ENCODE results near the gene TBC1D22A. TPM values are rescaled to one million over a fixed set of nuclear protein-coding genes. Genes with fewer than 3 reads are reported as not detected.

Gene TBC1D22A
- total RNA-seq, 4 donors from 2014 or later: 16.2 to 22.2 (median 17.8) TPM

DNA sequence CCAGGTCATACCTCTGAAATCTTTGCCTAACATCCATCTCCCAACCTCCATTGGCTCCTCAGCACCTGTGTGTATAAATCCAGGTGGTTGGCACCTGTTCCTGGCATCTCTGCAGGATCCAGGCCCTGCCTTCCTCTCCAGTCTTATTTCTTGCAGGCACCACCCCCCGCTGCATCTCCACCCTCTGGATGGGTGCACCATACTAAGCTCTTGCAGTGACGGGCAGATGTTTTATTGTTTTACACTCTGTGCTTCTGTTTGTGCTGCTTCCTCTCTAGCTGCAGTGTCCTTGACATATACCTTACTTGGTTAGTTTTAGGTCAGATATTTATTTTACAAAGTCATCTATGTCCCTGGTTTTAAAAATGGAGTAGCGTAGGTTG lies 102.6 kb downstream of the TBC1D22A start:
- no peak overlapping the region for H3K27ac ChIP-seq
- H3K9me3 ChIP-seq: peaks cover 0 to 1% (median 0%) of the 10 kb centered on the region in 3 donors
- H3K4me3 ChIP-seq: no peak overlapping the region
- no peak for ATAC-seq
- 81 to 100% methylated on average over 3 of the region's 3 CpGs for WGBS, 2 donors (ENCODE audit: low coverage in 1 of 2)
- H3K4me1 ChIP-seq: no peaks in the 10 kb centered on the region
- TF ChIP-seq EP300 (IDR thresholded peaks at IDR 0.05) (no peak), POLR2AphosphoS5 (IDR thresholded peaks at IDR 0.05) (no peak), POLR2A (IDR thresholded peaks at IDR 0.05) (no peak)
- TF ChIP-seq, protein P1, sequence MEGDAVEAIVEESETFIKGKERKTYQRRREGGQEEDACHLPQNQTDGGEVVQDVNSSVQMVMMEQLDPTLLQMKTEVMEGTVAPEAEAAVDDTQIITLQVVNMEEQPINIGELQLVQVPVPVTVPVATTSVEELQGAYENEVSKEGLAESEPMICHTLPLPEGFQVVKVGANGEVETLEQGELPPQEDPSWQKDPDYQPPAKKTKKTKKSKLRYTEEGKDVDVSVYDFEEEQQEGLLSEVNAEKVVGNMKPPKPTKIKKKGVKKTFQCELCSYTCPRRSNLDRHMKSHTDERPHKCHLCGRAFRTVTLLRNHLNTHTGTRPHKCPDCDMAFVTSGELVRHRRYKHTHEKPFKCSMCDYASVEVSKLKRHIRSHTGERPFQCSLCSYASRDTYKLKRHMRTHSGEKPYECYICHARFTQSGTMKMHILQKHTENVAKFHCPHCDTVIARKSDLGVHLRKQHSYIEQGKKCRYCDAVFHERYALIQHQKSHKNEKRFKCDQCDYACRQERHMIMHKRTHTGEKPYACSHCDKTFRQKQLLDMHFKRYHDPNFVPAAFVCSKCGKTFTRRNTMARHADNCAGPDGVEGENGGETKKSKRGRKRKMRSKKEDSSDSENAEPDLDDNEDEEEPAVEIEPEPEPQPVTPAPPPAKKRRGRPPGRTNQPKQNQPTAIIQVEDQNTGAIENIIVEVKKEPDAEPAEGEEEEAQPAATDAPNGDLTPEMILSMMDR (IDR thresholded peaks at IDR 0.05): no peak
- H3K36me3 ChIP-seq: peaks cover 0 to 10% of the 10 kb centered on the region in 2 donors
- H3K27me3 ChIP-seq: no peaks in the 10 kb centered on the region

DNA sequence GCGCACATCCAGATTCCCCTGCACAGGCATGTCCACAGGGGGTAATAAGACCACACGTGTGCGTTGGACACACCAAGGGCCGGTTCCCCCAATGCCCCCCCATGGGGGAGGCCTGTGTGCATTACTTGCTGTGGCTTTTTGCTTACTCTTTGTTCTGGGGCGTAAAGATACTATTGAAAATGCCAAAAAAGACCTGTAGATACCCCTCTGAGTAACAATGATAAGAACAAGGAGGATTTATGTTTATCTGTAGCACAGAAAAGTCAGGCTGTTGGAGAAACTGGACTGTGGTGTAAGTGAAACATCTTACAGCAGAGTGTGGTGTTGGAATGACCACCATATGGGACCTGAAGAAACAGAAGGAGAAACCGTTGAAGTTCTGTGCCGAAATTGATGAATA lies 103.2 kb downstream of the TBC1D22A start:
- Histone ChIP-seq H3K27me3 (no peaks in the 10 kb centered on the region), H3K36me3 (peaks cover 0 to 16% of the 10 kb centered on the region in 2 donors), H3K27ac (no peak overlapping the region), H3K4me1 (no peaks in the 10 kb centered on the region), H3K4me3 (no peak overlapping the region), H3K9me3 (peaks cover 0 to 7% (median 0%) of the 10 kb centered on the region in 3 donors)
- TF ChIP-seq POLR2AphosphoS5 (IDR thresholded peaks at IDR 0.05) (no peak), EP300 (IDR thresholded peaks at IDR 0.05) (no peak), POLR2A (IDR thresholded peaks at IDR 0.05) (no peak)
- TF ChIP-seq, protein P1 (IDR thresholded peaks at IDR 0.05): no peak
- no peak for ATAC-seq
- 91 to 95% methylated on average over 6 to 7 of the region's 7 CpGs for WGBS, 2 donors (ENCODE audit: low coverage in 1 of 2)

DNA sequence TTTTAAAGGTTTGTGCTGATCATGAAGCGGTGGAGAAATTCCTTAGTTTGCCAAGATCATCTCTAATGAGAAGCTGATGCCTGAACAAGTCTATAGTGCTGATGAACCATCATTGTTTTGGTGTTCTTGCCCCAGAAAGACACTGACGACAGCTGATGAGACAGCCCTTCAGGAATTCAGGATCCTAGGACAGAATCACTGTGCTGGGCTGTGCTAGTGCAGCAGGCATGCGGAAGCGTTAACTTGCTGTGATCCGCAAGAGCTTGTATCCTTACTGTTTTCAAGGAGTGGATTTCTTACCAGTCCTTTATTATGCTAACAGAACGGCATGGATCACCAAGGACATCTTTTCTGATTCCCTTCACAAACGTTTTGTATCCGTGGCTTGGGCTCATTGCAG lies 104.1 kb downstream of the TBC1D22A start:
- TF ChIP-seq POLR2A (IDR thresholded peaks at IDR 0.05): no peak
- no peak for TF ChIP-seq EP300 (IDR thresholded peaks at IDR 0.05)
- TF ChIP-seq, protein P1 (IDR thresholded peaks at IDR 0.05): no peak
- TF ChIP-seq POLR2AphosphoS5 (IDR thresholded peaks at IDR 0.05): no peak
- no peak overlapping the region for H3K27ac ChIP-seq
- H3K9me3 ChIP-seq: peaks cover 0 to 17% (median 1%) of the 10 kb centered on the region in 3 donors
- no peak for ATAC-seq
- 80 to 94% methylated on average over 8 of the region's 8 CpGs for WGBS, 2 donors (ENCODE audit: low coverage in 1 of 2)
- H3K27me3 ChIP-seq: no peaks in the 10 kb centered on the region
- no peak overlapping the region for H3K4me3 ChIP-seq
- no peaks in the 10 kb centered on the region for H3K4me1 ChIP-seq
- peaks cover 0 to 22% of the 10 kb centered on the region in 2 donors for H3K36me3 ChIP-seq

DNA sequence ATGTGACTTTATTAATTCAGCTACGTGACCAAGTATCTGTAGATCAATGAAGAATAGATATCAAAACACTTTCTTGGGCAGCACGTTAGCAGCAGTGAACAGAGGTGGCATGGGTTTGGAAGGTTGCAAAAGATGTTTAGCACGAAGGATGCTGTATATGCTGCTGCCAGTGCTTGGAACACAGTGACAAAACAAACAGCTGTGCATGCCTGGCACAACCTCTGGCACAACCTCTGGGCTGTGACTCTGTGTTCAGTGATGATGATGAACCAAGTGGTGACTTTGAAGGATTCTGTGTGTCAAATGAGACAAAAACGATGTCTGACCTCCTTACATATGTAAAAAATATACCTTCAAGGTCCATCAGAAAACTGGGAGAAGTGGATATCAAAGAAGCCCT lies 104.7 kb downstream of the TBC1D22A start:
- Histone ChIP-seq H3K27me3 (no peaks in the 10 kb centered on the region), H3K9me3 (peaks cover 0 to 22% (median 2%) of the 10 kb centered on the region in 3 donors), H3K4me1 (no peaks in the 10 kb centered on the region), H3K36me3 (peaks cover 0 to 22% of the 10 kb centered on the region in 2 donors), H3K27ac (no peak overlapping the region), H3K4me3 (no peak overlapping the region)
- no peak for ATAC-seq
- 78 to 89% methylated on average over 2 to 4 of the region's 4 CpGs for WGBS, 2 donors (ENCODE audit: low coverage in 1 of 2)
- TF ChIP-seq, protein P1 (IDR thresholded peaks at IDR 0.05): no peak
- TF ChIP-seq POLR2A (IDR thresholded peaks at IDR 0.05): no peak
- TF ChIP-seq EP300 (IDR thresholded peaks at IDR 0.05): no peak
- TF ChIP-seq POLR2AphosphoS5 (IDR thresholded peaks at IDR 0.05): no peak

DNA sequence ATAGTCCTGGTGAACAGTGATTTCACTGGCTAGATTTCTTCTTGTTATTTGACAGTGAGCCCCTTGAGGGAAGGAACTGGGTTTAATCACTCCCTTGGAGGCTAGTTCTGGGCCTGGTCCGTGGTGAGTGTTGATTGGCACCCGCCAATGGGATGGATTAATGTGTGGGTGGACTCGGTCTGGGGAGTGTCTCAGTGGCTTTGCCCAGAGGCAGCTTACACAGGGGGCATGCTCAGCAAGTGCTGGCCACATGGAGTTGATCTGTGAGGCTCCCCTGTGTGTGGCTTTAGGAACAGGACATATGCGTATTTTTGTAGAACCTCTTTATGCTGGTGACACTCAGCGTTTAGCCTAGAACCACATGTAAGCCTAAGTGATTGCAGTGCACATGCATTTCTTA lies 106.9 kb downstream of the TBC1D22A start:
- Histone ChIP-seq H3K27me3 (no peaks in the 10 kb centered on the region), H3K9me3 (peaks cover 0 to 30% (median 2%) of the 10 kb centered on the region in 3 donors), H3K4me3 (no peak overlapping the region), H3K36me3 (peaks cover 0 to 19% of the 10 kb centered on the region in 2 donors), H3K27ac (no peak overlapping the region), H3K4me1 (no peaks in the 10 kb centered on the region)
- 92% methylated on average over 2 of the region's 5 CpGs; no CpG with 5 or more reads in 1 of the 2 donors for WGBS, 2 donors (ENCODE audit: low coverage in 1 of 2)
- no peak for ATAC-seq
- no peak for TF ChIP-seq POLR2AphosphoS5 (IDR thresholded peaks at IDR 0.05)
- TF ChIP-seq POLR2A (IDR thresholded peaks at IDR 0.05): no peak
- no peak for TF ChIP-seq EP300 (IDR thresholded peaks at IDR 0.05)
- TF ChIP-seq, protein P1 (IDR thresholded peaks at IDR 0.05): no peak

Data from gastroesophageal sphincter (tissue), 4 donors.